Neural progenitor cell (in vitro differentiated cells): ENCODE data around the gene PCSK1.

ENCODE experiments used
- EZH2 ChIP-seq: fragments of 200-600 bp; sonication (generic); IDR thresholded peaks from 2 replicates; pipeline ENCODE4 v1.6.1; 2017; ENCODE audit warnings: antibody characterized with exemption, mild to moderate bottlenecking, moderate library complexity
- EZH2phosphoT487 ChIP-seq: fragments of 200-600 bp; sonication (generic); IDR thresholded peaks from 2 replicates; pipeline ENCODE4 v1.6.1; 2017; ENCODE audit warnings: antibody characterized with exemption
- TF ChIP-seq, protein P1 (sequence below): fragments of 200-600 bp; sonication (generic); IDR thresholded peaks from 2 replicates; pipeline ENCODE4 v1.5.1; 2017; ENCODE audit warnings: antibody characterized with exemption, mild to moderate bottlenecking

DNA sequence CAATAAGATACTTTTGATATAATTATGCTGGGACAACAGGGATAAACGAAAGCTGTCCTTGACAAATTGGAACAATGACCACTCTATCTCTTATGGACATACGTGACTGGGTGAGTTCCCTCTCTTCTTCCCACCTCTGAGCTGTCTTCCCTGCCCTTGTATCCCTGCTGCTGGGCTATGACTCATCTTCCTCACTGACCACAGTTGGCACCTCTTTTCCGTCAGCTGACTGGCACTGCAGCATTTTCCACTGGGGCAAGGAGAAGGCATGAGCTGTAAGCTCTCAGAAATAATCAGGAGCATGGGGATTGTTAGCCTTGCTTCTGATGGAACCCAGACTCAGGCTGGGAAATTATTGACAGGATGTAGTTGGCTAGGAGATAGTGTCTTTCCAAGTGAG is 48.7 kb downstream of the PCSK1 start:
- TF ChIP-seq, protein P1, sequence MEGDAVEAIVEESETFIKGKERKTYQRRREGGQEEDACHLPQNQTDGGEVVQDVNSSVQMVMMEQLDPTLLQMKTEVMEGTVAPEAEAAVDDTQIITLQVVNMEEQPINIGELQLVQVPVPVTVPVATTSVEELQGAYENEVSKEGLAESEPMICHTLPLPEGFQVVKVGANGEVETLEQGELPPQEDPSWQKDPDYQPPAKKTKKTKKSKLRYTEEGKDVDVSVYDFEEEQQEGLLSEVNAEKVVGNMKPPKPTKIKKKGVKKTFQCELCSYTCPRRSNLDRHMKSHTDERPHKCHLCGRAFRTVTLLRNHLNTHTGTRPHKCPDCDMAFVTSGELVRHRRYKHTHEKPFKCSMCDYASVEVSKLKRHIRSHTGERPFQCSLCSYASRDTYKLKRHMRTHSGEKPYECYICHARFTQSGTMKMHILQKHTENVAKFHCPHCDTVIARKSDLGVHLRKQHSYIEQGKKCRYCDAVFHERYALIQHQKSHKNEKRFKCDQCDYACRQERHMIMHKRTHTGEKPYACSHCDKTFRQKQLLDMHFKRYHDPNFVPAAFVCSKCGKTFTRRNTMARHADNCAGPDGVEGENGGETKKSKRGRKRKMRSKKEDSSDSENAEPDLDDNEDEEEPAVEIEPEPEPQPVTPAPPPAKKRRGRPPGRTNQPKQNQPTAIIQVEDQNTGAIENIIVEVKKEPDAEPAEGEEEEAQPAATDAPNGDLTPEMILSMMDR: no peak
- no peak for TF ChIP-seq EZH2phosphoT487
- TF ChIP-seq EZH2: no peak
